Measurements from ENCODE around the gene P4HTM.

GRCh38 chr3:49025005-49025792, 35.2 kb downstream of the P4HTM start:
- TF ChIP-seq CTCF (IDR thresholded peaks at IDR 0.05) (no peak), EZH2 (IDR thresholded peaks at IDR 0.05; ENCODE audit: borderline replicate concordance, insufficient read depth, low read depth, low read length, poor library complexity, severe bottlenecking) (no peak)

All from B cell (primary cell).